HG03378 (cell line): ENCODE measurements around the gene EIPR1.

Experiments
- ATAC-seq: cut with Tn5 transposase; IDR thresholded peaks from one replicate; pipeline ENCODE4 v1.9.1; 2021; ENCODE audit warnings: mild to moderate bottlenecking, moderate library complexity; ENCODE audit not compliant: unreplicated experiment

EIPR1 gene

DNA sequence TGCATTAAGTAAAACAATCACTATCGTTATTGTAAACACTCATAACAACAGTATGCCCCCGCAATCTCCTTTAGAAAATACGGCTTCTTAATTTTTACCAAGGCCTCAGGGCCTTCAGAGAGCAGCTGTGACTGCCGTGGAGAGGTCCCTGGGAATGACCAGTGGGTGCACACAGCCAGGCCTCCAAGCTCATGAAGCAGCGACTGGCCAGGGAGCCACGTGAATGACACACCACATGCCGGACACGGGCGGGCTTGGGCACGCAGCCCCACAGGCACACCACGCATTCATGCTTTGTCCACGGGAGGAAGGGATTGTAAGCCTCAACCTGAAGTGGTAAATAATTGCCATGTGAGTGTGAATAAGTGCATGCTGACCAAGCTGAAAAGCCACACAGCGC is 121.0 kb downstream of the EIPR1 start:
- ATAC-seq, result no peak

- no peak for ATAC-seq
Observed at GRCh38 chr2:3256157-3256556, 121.5 kb downstream of the EIPR1 start.

DNA sequence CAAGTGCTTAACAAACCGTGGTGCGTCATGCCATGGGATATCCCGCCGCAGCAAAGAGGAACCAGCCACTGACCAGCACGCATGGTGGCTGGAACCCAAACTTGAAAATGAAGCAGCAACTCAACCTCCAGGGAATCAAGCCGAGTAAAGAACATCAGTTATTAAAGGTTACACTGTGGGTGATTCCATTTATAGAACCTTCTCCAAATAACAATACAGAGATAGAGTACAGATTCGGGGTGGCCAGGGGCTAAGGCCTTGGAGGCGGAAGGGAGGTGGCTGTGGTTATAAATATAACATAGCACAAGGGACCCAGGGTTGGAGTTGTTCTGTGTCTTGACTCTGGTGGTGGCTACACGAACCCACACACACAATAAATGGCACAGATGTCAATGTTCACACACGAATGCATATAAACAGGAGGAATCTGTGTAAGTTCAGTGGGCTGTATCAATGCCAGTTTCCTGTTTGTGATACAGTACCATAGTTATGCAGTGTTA is 123.1 kb downstream of the EIPR1 start:
- ATAC-seq, result peak; percentile 83

DNA sequence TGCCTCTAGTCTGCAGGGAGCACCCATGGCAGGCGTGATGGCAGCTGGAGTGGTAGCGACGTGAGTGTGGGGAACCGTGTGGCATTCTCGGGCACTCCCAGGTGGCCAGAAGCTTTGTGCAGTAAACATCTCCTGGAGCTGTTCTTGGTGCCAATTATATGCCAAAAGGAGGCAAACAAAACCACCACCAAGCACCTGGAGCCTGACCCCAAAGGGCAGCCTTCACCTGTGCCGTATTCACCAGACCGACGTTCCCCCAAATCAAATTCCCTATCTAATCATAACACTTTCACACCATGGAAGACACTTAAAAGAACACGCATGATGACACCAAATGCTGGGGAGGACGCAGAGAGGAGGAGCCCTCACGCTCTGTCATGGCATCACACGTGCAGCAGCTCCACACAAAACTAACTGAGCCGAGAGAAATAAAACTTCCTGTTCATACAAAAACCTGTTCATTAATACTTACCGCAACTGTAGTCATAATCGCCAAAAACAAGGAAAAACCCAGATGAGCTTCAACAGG is 123.6 kb downstream of the EIPR1 start:
- no peak for ATAC-seq

DNA sequence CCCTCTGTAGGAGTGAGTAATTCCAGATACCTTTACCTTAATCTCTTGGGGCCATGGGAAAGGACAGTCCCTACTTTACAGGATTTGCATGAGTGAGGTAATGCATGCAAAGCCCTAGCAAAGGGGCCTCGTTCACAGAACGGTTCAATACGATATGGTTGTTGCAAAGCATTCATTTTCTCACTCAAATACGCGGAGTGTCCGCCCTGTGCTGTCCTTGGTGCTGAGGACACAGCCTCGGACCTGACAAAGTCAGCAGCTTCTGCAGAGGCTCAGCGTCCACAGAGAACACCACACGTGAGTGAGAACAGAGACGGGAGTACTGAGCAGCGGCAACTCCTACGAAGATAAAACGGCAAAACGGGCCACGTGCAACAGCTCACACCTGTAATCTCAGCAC is 125.7 kb downstream of the EIPR1 start:
- ATAC-seq, result no peak

- no peak for ATAC-seq
Observed at GRCh38 chr2:3249476-3249962, 128.1 kb downstream of the EIPR1 start.

DNA sequence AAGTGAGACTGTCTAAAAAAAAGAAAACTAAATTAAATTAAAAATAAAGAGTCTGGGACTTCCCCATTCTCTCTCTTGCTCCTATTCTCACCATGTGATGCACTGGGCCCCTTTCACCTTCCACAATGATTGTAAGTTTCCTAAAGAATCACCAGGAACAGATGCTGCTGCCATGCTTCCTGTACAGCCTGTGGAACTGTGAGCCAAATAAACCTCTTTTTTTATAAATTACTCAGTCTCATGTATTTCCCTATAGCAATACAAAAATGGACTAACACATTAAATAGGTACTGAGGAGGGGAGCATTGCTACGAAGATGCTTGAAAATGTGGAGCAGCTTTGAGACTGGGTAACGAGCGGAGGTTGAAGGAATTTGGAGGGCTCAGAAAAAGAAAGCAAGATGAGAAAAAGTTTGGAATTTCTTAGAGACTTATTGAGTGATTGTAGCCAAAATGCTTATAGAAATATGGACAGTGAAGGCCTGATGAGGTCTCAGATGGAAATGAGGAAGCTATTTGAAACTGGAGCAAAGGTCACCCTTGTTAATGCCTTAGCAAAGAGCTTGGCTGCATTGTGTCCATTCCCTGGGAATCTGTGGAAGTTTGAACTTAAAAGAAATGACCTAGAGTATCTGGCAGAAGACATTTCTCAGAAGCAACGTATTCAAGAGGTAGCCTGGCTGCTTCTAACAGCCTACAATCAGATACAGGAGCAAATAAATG is 128.7 kb downstream of the EIPR1 start:
- ATAC-seq, result no peak

DNA sequence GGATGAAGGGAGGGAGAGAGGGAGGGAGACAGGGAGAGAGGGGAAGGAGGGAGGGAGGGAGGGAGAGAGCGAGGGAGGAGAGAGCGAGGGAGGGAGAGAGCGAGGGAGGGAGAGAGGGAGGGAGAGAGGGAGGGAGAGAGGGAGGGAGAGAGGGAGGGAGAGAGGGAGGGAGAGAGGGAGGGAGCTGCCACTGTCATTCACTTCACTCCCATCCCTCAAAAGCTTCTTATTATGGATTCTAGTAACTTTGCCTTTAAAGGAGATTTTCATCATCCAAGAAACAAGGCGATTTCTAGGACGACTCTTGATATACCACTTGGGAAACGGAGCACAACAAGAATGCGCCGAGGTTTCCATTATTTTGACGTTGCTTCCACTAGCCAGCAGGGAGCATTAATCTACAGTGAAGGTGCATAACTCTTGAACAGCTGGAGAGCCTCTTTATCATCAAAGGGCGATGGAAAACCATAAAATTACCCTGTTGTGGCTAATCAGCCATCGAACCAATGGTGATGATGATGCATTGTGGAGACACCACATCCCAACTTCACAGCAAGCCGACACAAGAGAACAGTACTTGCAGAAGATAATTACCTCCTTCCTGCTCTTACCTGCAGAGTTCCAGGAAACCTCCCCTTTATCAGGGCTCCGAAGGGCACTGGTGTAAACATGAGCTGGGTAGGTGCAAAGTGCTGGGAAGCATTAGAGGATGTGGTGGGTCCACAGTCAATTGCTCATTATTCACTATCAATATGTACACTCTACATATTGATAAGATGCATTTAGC is 130.5 kb downstream of the EIPR1 start:
- ATAC-seq, result no peak

DNA sequence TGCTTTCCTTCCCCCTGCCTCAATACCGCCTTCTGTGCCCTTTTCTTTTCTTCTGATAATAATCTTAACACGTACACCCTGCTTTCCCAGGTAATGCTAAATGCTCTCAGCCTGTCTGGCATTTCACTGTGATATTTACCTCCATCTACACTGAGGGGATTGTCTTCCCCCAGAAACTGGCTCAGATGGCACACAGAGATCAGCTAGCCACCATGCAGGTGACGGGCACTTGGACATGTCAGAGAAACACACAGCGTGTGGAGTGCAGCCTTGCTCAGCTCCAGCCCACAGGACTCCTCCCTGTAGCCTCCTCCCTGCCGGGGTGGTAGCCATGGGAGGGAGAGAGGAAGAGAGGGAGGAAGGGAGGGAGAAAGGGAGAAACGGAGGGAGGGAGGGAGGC is 131.2 kb downstream of the EIPR1 start:
- ATAC-seq, result no peak

DNA sequence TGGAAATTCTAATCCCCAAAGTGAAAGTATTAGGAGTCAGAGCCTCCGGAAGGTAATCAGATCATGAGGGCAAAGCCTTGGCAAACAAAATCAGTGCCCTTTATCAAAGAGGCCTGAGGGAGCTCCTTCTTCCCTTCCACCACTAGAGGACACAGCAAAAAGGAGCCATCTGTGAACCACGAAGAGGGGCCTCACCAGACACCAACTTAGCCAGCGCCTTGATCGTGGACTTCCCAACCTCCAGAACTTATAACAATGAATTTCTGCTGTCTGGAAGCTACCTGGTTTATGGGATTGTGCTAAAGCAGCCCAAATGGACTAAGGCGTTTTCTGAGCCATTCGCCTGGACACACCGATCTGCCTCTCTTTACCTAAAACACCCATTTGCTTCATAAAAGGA is 133.1 kb downstream of the EIPR1 start:
- ATAC-seq, result no peak

DNA sequence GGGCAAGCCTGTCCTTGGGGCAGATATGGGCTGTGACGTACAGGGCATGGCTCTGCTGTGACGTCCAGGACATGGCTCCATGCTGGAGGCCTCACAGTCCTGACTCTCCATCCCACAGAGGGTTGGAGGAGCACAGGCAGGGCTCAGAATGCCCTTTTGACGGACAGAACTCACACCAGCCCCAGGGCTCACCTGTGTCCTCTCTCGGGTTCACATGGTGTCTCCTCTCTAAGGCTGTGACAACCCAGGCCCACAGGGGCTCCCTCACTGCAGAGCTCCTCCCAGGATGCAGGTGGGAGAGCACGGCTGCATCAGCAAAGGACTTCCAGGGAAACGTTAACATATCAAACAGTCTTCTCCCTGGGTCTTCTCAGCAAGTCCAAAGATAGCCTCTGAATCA is 133.8 kb downstream of the EIPR1 start:
- no peak for ATAC-seq

- ATAC-seq, result peak; percentile 80
Observed at GRCh38 chr2:3242747-3243369, 134.8 kb downstream of the EIPR1 start.

GRCh38 chr2:3241971-3242746 is 135.5 kb downstream of the EIPR1 start:
- no peak for ATAC-seq

GRCh38 chr2:3238951-3239841 is 138.4 kb downstream of the EIPR1 start:
- peak; percentile 66 for ATAC-seq

DNA sequence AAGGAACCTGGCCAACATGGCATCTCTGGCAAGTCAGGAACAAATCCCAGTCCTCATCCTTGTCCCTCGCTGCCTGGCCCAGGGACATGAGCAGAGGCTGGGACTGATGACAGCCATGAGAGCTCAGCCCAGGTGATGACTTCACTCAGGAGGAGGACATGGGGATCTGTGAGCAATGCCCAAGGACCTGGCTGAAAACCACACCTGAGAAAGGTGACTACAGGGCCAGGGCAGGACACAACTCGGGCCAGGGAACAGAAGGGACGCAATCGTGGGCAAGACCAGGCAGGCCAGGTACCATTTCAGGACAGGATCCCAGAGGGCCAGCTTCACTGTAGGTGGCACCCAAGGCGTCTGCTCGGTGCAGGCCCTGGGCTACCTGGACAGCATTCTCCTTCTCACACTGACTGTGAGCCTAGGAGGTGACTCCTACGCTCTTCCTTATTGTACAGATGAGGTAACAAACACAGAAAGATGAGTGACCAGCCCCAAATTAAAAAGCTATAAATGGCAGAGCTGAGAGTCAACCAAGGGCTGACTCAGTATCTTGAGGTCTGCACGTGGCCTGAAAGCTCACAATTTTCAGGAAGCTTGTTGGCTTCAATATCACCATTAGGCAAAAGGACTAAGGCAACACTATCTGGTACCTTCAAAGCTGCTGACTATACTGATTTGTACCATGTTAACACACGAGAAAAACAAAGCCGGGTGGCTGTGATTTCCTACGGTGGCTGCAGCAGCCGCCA is 141.1 kb downstream of the EIPR1 start:
- ATAC-seq, result no peak

DNA sequence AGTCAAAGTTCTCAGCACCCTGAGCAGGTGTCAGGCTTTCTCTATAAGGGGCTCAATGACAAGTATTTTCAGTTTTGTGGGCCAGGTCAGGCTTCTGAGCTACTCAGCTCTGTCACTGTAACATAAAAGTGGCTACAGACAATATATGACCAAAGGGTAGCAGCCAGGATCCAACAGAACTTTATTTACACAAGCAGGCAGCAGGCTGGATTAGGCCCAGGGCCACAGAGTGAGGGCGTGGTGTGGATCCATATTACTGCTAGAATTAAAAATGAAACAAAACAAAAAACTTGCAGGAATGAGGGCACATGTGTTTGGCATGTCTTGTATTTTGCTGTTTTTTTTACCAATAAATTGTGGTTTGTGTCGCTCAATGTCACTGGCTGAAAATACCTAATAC is 143.7 kb downstream of the EIPR1 start:
- no peak for ATAC-seq

- no peak for ATAC-seq
Observed at GRCh38 chr2:3229221-3229620, 148.4 kb downstream of the EIPR1 start.

GRCh38 chr2:3224681-3225080 is 152.9 kb downstream of the EIPR1 start:
- no peak for ATAC-seq
